ENCODE data around the gene PRKCE.

PRKCE gene

GRCh38 chr2:45729753-45730512 is 78.5 kb downstream of the PRKCE start:
- no peak for DNase-seq

GRCh38 chr2:45731141-45731540 is 79.7 kb downstream of the PRKCE start:
- no peak for DNase-seq

GRCh38 chr2:45732436-45732835 is 81.0 kb downstream of the PRKCE start:
- DNase-seq = no peak

- DNase-seq = no peak
Observed at GRCh38 chr2:45732946-45733345, 81.5 kb downstream of the PRKCE start.

- DNase-seq = no peak
Observed at GRCh38 chr2:45734336-45734735, 82.9 kb downstream of the PRKCE start.

- no peak for DNase-seq
Observed at GRCh38 chr2:45734952-45735351, 83.5 kb downstream of the PRKCE start.

GRCh38 chr2:45736757-45737704 is 85.6 kb downstream of the PRKCE start:
- DNase-seq = no peak

- DNase-seq = peak; percentile 8
Observed at GRCh38 chr2:45739796-45740485, 88.5 kb downstream of the PRKCE start.

- no peak for DNase-seq
Observed at GRCh38 chr2:45741161-45741850, 89.8 kb downstream of the PRKCE start.

GRCh38 chr2:45743531-45744396 is 92.3 kb downstream of the PRKCE start:
- DNase-seq = no peak

- DNase-seq = no peak
Observed at GRCh38 chr2:45745231-45745630, 93.8 kb downstream of the PRKCE start.

GRCh38 chr2:45746888-45747287 is 95.4 kb downstream of the PRKCE start:
- no peak for DNase-seq

GRCh38 chr2:45747363-45747762 is 95.9 kb downstream of the PRKCE start:
- DNase-seq = no peak

GRCh38 chr2:45748239-45748638 is 96.8 kb downstream of the PRKCE start:
- no peak for DNase-seq

GRCh38 chr2:45750001-45750400 is 98.5 kb downstream of the PRKCE start:
- DNase-seq = no peak

GRCh38 chr2:45750484-45750883 is 99.0 kb downstream of the PRKCE start:
- DNase-seq = no peak

- no peak for DNase-seq
Observed at GRCh38 chr2:45753381-45753780, 101.9 kb downstream of the PRKCE start.

GRCh38 chr2:45754131-45755010 is 102.9 kb downstream of the PRKCE start:
- DNase-seq = no peak

GRCh38 chr2:45755585-45756335 is 104.3 kb downstream of the PRKCE start:
- no peak for DNase-seq

GRCh38 chr2:45758018-45758417 is 106.5 kb downstream of the PRKCE start:
- no peak for DNase-seq

All from stimulated activated CD4-positive, alpha-beta T cell treated with anti-CD3 and anti-CD28 coated beads, Interleukin-15, amount 100 ng/mL, for 24 hours (primary cell).